ENCODE results near the gene SPDEF.

- TF ChIP-seq POLR2A (IDR thresholded peaks at IDR 0.05) (no peak), CTCF (IDR thresholded peaks at IDR 0.05) (no peak)
Measured at GRCh38 chr6:34581561-34581920, 25.4 kb upstream of the SPDEF start.

All from heart left ventricle (tissue), 13 donors.